ENCODE measurements around the gene HOOK2. TPM values are rescaled to one million over a fixed set of nuclear protein-coding genes. Genes with fewer than 3 reads are reported as not detected.

Gene HOOK2
- total and polyA plus RNA-seq, 12 donors: 29.7 to 173 (median 57.8) TPM

DNA sequence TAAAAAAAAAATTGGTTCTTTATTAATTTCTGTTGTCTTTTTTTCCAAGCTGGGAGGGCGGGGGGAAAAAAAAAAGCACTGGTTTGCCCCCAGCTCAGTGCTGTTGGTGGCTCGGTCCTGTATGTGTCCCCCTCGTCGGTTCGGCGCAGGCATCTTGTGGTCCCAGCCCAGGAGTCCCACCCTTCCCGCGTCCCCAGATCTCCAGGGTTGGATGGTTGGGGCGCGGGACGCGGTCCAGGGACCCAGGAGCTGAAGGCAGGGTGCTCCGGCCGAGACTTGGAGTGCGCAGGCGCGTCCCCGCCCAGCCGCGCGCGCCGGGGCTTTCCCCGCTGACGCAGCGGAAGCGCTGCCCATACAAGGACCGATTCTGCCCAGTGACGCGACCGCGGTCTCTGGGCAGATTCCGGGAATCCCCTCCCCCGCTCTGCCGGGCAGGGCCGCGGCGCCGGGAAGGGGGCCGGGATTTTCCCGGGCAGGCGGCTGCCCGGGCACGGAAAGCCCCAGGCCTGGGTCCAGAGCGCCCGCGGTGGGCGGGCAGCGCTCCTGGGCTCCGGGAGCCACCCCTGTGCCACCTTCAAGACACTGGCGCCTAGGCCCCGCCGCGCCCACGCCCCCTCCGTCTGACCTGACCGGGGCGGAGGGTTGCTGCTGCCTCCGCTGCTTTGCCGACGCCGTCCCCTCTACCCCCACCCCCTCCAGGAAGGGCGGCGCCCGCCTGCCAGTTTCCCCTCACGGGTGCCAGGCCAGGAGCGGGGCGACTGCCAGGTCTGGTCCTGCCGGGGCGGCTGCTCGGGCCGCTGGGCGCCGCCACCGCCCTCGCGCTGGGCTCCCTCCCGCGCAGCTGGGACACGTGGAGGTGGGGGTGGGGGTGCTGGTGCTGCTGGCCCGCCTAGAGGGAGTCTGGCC is 18.2 kb upstream of the HOOK2 start:
- H3K4me1 ChIP-seq: peaks cover 12 to 50% (median 38%) of the 10 kb centered on the region in 9 donors
- DNase-seq: peak; percentile 92 to 95
- H3K27me3 ChIP-seq: no peaks in the 10 kb centered on the region
- TF ChIP-seq, protein P1, sequence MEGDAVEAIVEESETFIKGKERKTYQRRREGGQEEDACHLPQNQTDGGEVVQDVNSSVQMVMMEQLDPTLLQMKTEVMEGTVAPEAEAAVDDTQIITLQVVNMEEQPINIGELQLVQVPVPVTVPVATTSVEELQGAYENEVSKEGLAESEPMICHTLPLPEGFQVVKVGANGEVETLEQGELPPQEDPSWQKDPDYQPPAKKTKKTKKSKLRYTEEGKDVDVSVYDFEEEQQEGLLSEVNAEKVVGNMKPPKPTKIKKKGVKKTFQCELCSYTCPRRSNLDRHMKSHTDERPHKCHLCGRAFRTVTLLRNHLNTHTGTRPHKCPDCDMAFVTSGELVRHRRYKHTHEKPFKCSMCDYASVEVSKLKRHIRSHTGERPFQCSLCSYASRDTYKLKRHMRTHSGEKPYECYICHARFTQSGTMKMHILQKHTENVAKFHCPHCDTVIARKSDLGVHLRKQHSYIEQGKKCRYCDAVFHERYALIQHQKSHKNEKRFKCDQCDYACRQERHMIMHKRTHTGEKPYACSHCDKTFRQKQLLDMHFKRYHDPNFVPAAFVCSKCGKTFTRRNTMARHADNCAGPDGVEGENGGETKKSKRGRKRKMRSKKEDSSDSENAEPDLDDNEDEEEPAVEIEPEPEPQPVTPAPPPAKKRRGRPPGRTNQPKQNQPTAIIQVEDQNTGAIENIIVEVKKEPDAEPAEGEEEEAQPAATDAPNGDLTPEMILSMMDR (IDR thresholded peaks at IDR 0.05): peak in 2 of 9 donors; percentile 13
- H3K36me3 ChIP-seq: peaks cover 0 to 29% (median 0%) of the 10 kb centered on the region in 9 donors
- intact Hi-C loops (cut with DNase I): loop anchor here in 6 of 10 donors (1.0 to 10.0 kb wide), 6 partner anchors 15 to 361 kb away; partner anchors contain the start of genes IER2 (in 2 of the 6), STX10 (in 2 of the 6), GET3 (in 1 of the 6) and TNPO2 (in 1 of the 6)
- peak; percentile 26 to 64 (median 54) for ATAC-seq
- H3K9me3 ChIP-seq: no peaks in the 10 kb centered on the region
- H3K4me3 ChIP-seq: peak overlapping the region; percentile 64 to 100 (median 85)
- 1% methylated on average over 68 to 81 of the region's 81 CpGs for WGBS, 2 donors
- H3K27ac ChIP-seq: peak overlapping the region; percentile 94 to 100 (median 99)

DNA sequence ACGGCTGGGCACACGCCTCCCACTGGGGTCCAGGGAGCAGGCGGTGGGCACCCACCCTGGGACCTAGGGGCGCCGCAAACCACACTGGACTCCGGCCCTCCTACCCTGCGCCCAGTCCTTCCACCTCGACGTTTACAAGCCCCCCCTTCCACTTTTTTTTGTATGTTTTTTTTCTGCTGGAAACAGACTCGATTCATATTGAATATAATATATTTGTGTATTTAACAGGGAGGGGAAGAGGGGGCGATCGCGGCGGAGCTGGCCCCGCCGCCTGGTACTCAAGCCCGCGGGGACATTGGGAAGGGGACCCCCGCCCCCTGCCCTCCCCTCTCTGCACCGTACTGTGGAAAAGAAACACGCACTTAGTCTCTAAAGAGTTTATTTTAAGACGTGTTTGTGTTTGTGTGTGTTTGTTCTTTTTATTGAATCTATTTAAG is 17.5 kb upstream of the HOOK2 start:
- Histone ChIP-seq H3K27ac (peak overlapping the region; percentile 94 to 100 (median 99)), H3K4me3 (peak overlapping the region; percentile 64 to 100 (median 85)), H3K27me3 (no peaks in the 10 kb centered on the region), H3K4me1 (peaks cover 18 to 56% (median 45%) of the 10 kb centered on the region in 9 donors), H3K36me3 (peaks cover 0 to 22% (median 0%) of the 10 kb centered on the region in 9 donors), H3K9me3 (no peaks in the 10 kb centered on the region)
- ATAC-seq (no peak), DNase-seq (no peak)
- intact Hi-C loops (cut with DNase I): loop anchor here in 6 of 10 donors (1.0 to 10.0 kb wide), 6 partner anchors 14 to 362 kb away; partner anchors contain the start of genes IER2 (in 2 of the 6), STX10 (in 2 of the 6), GET3 (in 1 of the 6) and TNPO2 (in 1 of the 6)
- TF ChIP-seq, protein P1 (IDR thresholded peaks at IDR 0.05): no peak
- 0 to 1% methylated on average over 22 of the region's 22 CpGs for WGBS, 2 donors

DNA sequence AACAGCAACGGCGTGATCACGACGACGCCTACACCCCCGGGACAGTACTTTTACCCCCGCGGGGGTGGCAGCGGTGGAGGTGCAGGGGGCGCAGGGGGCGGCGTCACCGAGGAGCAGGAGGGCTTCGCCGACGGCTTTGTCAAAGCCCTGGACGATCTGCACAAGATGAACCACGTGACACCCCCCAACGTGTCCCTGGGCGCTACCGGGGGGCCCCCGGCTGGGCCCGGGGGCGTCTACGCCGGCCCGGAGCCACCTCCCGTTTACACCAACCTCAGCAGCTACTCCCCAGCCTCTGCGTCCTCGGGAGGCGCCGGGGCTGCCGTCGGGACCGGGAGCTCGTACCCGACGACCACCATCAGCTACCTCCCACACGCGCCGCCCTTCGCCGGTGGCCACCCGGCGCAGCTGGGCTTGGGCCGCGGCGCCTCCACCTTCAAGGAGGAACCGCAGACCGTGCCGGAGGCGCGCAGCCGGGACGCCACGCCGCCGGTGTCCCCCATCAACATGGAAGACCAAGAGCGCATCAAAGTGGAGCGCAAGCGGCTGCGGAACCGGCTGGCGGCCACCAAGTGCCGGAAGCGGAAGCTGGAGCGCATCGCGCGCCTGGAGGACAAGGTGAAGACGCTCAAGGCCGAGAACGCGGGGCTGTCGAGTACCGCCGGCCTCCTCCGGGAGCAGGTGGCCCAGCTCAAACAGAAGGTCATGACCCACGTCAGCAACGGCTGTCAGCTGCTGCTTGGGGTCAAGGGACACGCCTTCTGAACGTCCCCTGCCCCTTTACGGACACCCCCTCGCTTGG is 16.9 kb upstream of the HOOK2 start:
- Histone ChIP-seq H3K9me3 (no peaks in the 10 kb centered on the region), H3K4me3 (peak overlapping the region; percentile 64 to 100 (median 85)), H3K4me1 (peaks cover 21 to 63% (median 51%) of the 10 kb centered on the region in 9 donors), H3K27me3 (no peaks in the 10 kb centered on the region), H3K36me3 (peaks cover 0 to 19% (median 0%) of the 10 kb centered on the region in 9 donors), H3K27ac (peak overlapping the region; percentile 94 to 100 (median 99))
- TF ChIP-seq, protein P1 (IDR thresholded peaks at IDR 0.05): no peak
- 1% methylated on average over 81 to 84 of the region's 84 CpGs for WGBS, 2 donors
- intact Hi-C loops (cut with DNase I): loop anchor here in 5 of 10 donors (2.0 to 10.0 kb wide), 5 partner anchors 13 to 363 kb away; partner anchors contain the start of genes IER2 (in 2 of the 5), STX10 (in 2 of the 5) and TNPO2 (in 1 of the 5)
- DNase-seq (peak; percentile 62 to 76), ATAC-seq (no peak)

All from heart right ventricle (tissue), 16 donors.